ENCODE results near the gene PITPNB.

The PITPNB gene

GRCh38 chr22:27820896-27821866, 97.9 kb downstream of the PITPNB start:
- ATAC-seq: no peak
- TF ChIP-seq CSDC2 (CRISPR knock-in tag; IDR thresholded peaks at IDR 0.05) (no peak), BACH2 (CRISPR knock-in tag; IDR thresholded peaks at IDR 0.05; ENCODE audit: borderline replicate concordance) (no peak), ZC3H10 (CRISPR knock-in tag; IDR thresholded peaks at IDR 0.05) (no peak), TOX (CRISPR knock-in tag; IDR thresholded peaks at IDR 0.05; ENCODE audit: borderline replicate concordance) (no peak), TCF4 (CRISPR knock-in tag; IDR thresholded peaks at IDR 0.05; ENCODE audit: borderline replicate concordance) (no peak), RARB (CRISPR knock-in tag; IDR thresholded peaks at IDR 0.05) (no peak), OSR1 (CRISPR knock-in tag; IDR thresholded peaks at IDR 0.05) (no peak), GLIS3 (CRISPR knock-in tag; IDR thresholded peaks at IDR 0.05) (no peak), POU6F1 (CRISPR knock-in tag; IDR thresholded peaks at IDR 0.05; ENCODE audit: borderline replicate concordance, low read depth) (no peak), ISL1 (CRISPR knock-in tag; IDR thresholded peaks at IDR 0.05) (no peak), SNAI2 (CRISPR knock-in tag; IDR thresholded peaks at IDR 0.05) (no peak), ZFP3 (CRISPR knock-in tag; IDR thresholded peaks at IDR 0.05) (no peak), ESRRG (CRISPR knock-in tag; IDR thresholded peaks at IDR 0.05) (no peak), PPARA (CRISPR knock-in tag; IDR thresholded peaks at IDR 0.05; ENCODE audit: borderline replicate concordance) (no peak), ZNF70 (CRISPR knock-in tag; IDR thresholded peaks at IDR 0.05) (no peak)

- TF ChIP-seq GLIS3 (CRISPR knock-in tag; IDR thresholded peaks at IDR 0.05) (no peak), CSDC2 (CRISPR knock-in tag; IDR thresholded peaks at IDR 0.05) (no peak), OSR1 (CRISPR knock-in tag; IDR thresholded peaks at IDR 0.05) (no peak), ISL1 (CRISPR knock-in tag; IDR thresholded peaks at IDR 0.05) (no peak), RARB (CRISPR knock-in tag; IDR thresholded peaks at IDR 0.05) (no peak), CSRNP3 (CRISPR knock-in tag; IDR thresholded peaks at IDR 0.05) (no peak), ARNTL (CRISPR knock-in tag; IDR thresholded peaks at IDR 0.05; ENCODE audit: borderline replicate concordance, low read depth) (no peak), ESRRG (CRISPR knock-in tag; IDR thresholded peaks at IDR 0.05) (no peak), TCF4 (CRISPR knock-in tag; IDR thresholded peaks at IDR 0.05; ENCODE audit: borderline replicate concordance) (no peak), ZNF8 (CRISPR knock-in tag; IDR thresholded peaks at IDR 0.05) (no peak), ZNF70 (CRISPR knock-in tag; IDR thresholded peaks at IDR 0.05) (no peak), ZC3H10 (CRISPR knock-in tag; IDR thresholded peaks at IDR 0.05) (no peak), POU6F1 (CRISPR knock-in tag; IDR thresholded peaks at IDR 0.05; ENCODE audit: borderline replicate concordance, low read depth) (no peak), PATZ1 (CRISPR knock-in tag; IDR thresholded peaks at IDR 0.05; ENCODE audit: borderline replicate concordance) (no peak), ZFP30 (CRISPR knock-in tag; IDR thresholded peaks at IDR 0.05) (no peak), CREB5 (CRISPR knock-in tag; IDR thresholded peaks at IDR 0.05; ENCODE audit: low read depth) (no peak), PPARA (CRISPR knock-in tag; IDR thresholded peaks at IDR 0.05; ENCODE audit: borderline replicate concordance) (no peak), TSHZ2 (CRISPR knock-in tag; IDR thresholded peaks at IDR 0.05) (no peak), TOX (CRISPR knock-in tag; IDR thresholded peaks at IDR 0.05; ENCODE audit: borderline replicate concordance) (no peak), SNAI2 (CRISPR knock-in tag; IDR thresholded peaks at IDR 0.05) (no peak)
- ATAC-seq: no peak
Observed at GRCh38 chr22:27816552-27816951, 102.5 kb downstream of the PITPNB start.
